Right kidney (tissue), 1 donor: ENCODE results near the gene TMOD1.

Source experiments
- DNase-seq: peaks from one replicate; pipeline ENCODE4 v3.0.0-alpha.2; 2016

The TMOD1 gene

DNA sequence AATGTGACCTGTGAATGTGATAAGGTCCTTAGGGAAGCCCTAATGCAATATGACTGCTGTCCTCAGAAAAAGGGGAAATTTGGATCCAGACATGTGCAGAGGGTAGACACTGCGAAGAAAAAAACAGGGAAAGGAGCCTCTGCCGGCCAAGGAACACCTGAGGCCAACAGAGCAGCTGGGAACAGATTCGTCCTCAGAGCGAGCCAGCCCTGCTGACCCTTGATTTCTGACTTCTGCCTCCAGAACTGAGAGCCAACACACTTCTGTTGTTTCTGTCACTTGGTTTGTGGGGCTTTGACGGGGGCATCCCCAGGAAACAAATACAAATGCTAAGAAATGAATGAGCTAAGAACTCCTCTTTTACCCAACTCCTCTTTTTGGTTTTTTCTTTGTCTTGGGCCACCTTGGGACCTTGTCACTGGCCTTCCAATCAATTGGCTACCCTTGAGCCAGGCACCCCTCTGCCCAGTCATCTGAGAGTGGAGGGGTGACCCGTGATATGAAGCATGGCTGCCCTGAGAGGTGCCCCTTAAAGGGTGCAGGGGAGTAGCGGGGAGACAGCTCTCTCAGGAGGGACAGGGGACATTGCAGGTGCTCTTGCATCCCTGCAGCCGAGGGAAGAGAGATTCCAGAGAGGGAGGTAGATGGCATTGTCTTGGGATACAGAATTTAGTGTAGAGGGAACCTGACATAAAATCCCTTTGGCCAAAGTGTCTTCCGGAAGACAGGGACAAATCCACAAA, 16.9 kb downstream of the TMOD1 start:
- DNase-seq = no peak

DNA sequence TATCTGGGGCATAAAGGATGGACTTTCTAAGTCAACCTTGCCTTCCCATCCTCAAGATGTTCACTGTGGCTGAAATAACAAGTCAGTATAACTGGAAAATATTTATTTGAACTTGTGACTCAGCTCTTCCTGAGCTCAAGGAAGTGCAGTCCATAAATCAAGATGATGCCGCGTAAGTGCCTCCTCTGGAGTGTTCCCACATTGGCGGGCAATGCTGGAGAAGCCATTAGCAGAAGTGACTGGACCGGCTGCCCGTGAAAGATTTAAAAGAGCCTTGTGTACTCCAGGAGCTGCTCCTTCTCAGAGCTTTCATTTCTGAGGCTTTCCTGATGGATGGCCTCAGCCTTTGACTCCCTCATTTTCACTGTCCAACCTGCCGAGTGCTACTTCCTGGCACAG, 17.4 kb downstream of the TMOD1 start:
- DNase-seq = no peak

- DNase-seq = no peak
These were observed 18.0 kb downstream of the TMOD1 start for GRCh38 chr9:97519441-97519970.

DNA sequence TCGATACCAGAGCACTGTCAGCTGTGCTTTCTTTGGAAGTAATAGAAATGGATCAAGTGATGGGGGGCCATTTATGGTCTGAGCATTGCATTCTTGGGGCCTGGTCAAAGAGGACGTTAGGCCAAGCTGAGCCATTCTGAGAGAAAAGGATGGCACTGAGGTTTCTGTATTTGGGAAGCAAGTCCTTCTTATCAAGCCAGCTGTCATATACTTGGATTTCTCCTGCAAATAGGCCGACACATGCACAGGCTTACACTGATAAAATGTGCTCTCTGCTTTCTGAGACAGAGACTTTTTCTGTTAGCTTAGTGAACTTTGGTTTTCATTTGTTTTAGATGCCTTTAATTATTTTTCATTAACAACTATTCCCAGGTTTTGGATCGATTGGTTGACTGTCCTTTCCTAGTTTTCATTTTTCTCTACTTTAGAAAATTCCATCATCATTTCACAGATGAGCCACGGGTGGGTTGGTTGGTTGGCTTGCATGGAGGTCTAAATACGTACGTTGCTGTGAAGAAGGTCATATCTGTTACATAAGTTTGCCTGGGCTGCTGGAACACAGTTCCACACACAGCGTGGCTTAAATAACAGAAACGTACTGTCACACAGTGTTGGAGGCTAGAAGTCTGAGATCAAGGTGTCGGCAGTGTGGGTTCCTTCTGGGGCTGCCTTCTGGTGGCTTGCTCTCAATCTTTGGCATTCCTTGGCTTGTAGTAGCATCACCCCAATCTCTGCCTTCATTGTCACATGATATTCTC, 20.3 kb downstream of the TMOD1 start:
- DNase-seq = no peak

DNA sequence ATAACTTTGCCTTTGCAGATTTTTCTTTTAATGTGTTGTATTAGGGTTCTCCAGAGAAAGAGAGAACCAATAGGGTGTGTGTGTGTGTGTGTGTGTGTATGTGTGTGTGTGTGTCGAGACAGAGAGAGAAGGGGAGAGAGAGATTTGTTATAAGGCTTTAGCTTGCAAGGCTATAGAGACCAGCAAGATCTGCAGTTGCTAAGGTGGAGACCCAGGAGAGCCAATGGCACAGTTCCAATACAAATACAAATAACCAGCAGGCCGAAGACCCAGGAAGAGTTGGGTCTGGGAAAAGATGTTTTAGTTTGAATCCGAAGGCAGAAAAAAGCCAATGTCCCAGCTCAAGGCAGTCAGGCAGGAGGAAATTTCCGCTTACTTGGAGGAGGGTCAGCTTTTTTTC, 23.0 kb downstream of the TMOD1 start:
- DNase-seq = no peak

GRCh38 chr9:97525451-97525850, 24.0 kb downstream of the TMOD1 start:
- DNase-seq = no peak

DNA sequence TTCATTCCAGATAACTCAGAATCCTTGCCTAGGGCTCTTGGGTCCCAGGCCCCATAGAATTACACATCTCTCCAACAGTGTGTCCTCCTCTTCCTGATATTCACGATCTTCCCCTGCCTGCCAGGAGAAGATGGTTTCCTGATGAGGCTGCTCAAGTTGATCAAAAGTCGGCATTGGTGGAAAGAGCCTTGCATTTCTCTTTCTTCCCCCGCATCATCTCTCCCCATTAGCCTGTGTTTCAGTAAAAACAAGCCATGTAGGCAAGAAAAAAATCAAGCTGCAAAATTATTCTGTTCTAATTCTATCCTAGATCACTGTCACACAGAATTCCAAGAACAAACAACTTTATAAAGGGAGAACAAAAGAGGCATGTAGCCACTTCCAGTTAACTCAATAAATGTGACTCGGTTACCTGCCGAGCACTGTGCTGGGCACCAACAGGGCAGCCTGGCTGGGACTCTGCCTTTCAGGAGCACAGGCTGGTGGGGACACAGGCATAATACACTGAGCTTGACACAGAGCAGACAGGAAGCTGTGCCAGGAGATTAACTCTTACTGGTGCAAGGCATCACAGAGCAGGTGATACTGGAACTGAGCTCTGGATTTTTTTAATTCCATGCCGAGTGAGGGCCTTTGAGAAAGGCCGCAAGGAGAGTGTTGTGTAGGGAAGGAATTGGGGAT, 25.6 kb downstream of the TMOD1 start:
- no peak for DNase-seq

GRCh38 chr9:97527626-97528528, 26.4 kb downstream of the TMOD1 start:
- DNase-seq = peak; percentile 23

GRCh38 chr9:97528529-97529230, 27.2 kb downstream of the TMOD1 start:
- DNase-seq = peak; percentile 44

- no peak for DNase-seq
These were observed 28.1 kb downstream of the TMOD1 start for GRCh38 chr9:97529363-97530076.

DNA sequence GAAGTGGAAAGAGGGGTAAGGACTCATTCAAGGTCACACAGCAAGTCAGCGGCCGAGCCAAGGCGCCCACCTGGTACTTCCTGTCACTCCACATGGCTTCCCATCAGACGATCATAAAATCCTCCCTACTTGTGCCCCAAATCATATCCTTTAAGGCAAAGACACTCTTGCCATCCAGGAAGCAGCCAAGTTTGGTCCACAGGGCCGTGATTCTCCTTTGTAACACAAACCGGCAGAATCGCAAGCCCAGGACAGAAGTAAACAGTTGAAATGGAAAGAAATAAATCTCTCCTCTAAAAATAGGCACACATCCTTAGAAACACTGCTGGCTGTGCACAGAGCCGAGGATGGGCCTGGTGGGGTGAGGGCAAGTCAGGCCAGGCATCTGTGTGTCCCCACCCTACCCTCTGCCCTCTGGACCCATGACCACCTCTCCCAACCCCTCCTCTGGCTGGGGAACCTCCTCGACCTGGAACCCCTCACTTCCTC, 30.5 kb downstream of the TMOD1 start:
- DNase-seq = no peak

DNA sequence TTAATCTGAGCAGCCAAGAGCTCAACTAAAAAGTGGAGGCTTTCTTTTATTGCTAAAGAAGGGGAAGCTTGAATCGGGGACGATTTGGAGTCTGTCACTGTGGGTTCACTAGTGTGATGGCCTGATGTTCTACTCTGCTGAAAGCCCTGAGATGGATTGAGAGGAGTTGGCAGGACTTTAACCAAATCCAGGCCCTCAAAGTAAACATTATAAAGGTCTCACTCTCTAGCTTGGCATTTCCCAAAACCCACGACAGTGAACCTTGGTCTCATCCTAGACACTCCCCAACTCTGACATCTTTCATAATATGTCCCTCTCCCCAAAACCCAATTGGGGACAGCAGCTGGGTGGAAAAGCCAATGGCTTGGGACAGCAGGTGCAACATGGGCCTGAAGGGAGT, 32.7 kb downstream of the TMOD1 start:
- no peak for DNase-seq

DNA sequence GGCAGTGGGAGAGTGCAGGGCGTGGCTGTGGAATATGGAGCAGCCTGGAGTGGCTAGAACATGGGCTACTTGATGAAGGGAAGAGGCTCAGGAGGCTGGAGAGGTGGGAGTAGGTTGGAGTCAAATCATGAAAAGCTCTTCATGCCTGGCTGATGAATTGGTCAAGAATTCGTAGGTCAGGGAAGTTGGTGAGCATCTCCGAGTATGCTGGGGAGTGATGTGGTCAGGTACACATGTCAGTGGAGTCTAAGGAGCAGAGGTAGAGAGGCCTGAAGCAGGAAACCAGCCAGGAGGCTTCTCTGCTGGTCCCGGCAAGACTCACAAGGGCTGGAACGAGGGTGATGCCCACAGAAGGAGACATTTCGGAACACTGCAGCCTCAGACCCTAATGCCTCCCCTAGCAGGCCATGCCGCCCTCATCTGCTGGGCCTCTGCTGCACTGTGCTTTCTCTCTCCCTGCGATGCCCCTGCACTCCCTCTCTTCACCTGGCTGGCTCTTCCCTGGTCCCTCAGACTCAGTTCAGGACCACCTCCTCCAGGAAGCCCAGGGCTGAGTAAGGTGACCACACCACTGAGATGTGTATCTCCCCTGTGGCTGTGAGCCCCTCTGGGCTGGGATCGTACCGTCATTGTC, 33.6 kb downstream of the TMOD1 start:
- no peak for DNase-seq

DNA sequence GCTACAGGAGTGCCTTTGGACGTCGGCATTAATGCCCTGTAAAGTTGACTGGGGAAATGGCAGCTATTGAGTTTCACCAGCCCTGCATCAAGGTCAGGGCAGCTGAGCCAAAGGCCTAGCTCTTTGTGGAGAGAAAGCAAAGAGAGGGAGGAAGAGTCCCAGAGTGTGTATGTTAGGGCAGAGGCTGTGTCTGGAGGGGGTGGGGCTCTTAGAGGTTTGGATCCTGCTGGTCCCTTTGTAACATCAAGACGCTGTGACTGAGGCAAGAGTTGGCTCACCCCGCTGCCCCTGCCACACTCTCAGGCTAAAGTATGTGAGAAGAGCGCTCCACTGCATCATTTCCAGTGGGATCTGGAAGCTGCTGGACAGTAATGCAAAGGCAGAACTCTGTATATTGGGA, 34.3 kb downstream of the TMOD1 start:
- no peak for DNase-seq

DNA sequence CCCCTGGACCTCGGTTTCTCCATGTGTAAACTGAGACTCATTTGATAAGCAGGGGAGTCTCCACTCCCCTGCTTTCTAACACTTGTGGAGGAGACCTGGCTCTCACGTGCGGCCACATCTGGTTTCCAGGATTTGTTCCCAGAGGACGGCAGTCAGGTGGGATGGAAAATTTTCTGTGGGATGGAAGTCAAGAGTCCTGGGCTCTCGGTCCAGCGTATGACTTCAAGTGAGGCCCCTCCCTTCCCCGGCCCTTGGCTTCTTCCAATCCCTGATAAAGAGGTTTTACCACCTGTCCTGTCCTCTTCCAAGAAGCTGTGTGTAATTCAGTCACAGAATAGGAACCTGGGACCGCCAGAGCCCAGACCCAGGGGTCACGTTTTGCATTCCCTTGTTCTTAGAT, 35.0 kb downstream of the TMOD1 start:
- no peak for DNase-seq

DNA sequence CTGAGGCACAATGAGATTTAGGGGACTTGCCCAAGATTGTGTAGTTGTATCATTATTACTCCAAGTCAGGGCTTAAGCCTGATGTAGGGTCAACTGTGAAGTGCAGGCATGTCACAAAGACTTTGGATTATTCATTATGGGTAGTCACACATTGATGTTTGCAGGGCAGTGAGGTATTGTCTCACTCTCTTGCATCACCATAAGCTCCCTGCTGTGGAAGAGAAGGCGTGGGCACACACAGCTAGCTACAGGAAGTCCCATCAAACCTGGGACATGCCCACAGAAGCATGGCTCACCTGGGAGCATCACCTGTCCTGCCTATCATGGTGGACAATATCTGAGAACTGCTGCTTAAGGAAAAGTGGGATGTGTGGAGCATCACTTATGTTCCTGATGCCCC, 42.1 kb downstream of the TMOD1 start:
- no peak for DNase-seq

DNA sequence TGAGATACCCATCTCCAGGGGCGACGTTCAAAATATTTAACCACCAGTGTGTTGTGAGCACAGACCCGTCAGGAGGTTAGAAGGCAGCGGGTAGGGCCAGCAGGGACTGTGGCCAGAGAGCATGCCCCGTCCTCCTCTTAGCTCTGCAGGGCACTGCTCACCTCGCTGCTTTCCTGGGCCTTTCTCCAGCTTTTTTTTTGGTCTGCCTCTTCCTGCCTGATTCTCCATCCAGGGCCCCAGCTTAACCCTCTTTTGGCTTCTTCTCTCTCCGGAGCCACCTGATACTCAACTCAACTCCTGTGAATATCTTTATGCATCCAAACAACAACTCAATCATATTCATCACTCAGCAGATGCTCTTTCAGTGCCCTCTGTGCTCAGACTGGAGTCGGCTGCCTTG, 44.0 kb downstream of the TMOD1 start:
- no peak for DNase-seq

- no peak for DNase-seq
These were observed 45.8 kb downstream of the TMOD1 start for GRCh38 chr9:97547098-97547829.

- no peak for DNase-seq
These were observed 46.9 kb downstream of the TMOD1 start for GRCh38 chr9:97548379-97548778.
